ENCODE results near the gene C9. TPM values are rescaled to one million over a fixed set of nuclear protein-coding genes. Genes with fewer than 3 reads are reported as not detected.

Gene C9
- polyA plus RNA-seq, 1 donor from 2014 or later, result not detected

GRCh38 chr5:39390945-39391344, 26.6 kb upstream of the C9 start:
- Mint-ChIP-seq H3K36me3 (no peaks in the 10 kb centered on the region), H3K9me3 (no peaks in the 10 kb centered on the region), H3K4me3 (no peak overlapping the region), H3K27ac (no peak overlapping the region), H3K27me3 (no peaks in the 10 kb centered on the region), H3K4me1 (no peaks in the 10 kb centered on the region)

DNA sequence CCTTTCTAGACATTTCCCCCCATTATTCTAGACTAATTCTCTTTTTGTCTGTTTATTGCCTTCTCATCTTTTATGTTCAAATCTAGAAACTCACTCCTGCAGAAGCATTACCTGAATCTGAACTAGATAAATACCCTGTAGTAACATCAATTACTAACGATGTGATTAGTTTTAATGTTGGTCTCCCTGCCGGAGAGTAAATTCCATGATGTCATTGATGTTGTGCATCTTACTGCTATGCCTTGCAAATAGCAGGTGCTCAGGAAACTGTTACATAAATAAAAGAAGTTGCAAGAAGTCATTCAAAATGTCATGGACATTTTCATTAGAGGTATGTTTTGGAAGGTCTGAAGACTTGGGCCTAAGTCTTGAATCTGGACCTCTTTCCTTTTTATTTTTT, 23.0 kb upstream of the C9 start:
- peaks cover 5% of the 10 kb centered on the region for H3K27me3 Mint-ChIP-seq

GRCh38 chr5:39384271-39384670, 20.0 kb upstream of the C9 start:
- no peaks in the 10 kb centered on the region for H3K4me1 Mint-ChIP-seq
- peaks cover 7% of the 10 kb centered on the region for H3K27me3 Mint-ChIP-seq
- H3K4me3 Mint-ChIP-seq, result no peak overlapping the region
- no peaks in the 10 kb centered on the region for H3K9me3 Mint-ChIP-seq
- H3K36me3 Mint-ChIP-seq, result no peaks in the 10 kb centered on the region
- no peak overlapping the region for H3K27ac Mint-ChIP-seq

More for the DNA sequence above, 23.0 kb upstream of the C9 start:
- Mint-ChIP-seq H3K36me3 (no peaks in the 10 kb centered on the region), H3K4me3 (no peak overlapping the region), H3K27ac (no peak overlapping the region), H3K4me1 (no peaks in the 10 kb centered on the region), H3K9me3 (no peaks in the 10 kb centered on the region)

GRCh38 chr5:39381376-39381775, 17.1 kb upstream of the C9 start:
- Mint-ChIP-seq H3K9me3 (no peaks in the 10 kb centered on the region), H3K27ac (no peak overlapping the region), H3K4me1 (no peaks in the 10 kb centered on the region), H3K36me3 (no peaks in the 10 kb centered on the region), H3K27me3 (peaks cover 8% of the 10 kb centered on the region), H3K4me3 (no peak overlapping the region)

GRCh38 chr5:39379693-39380092, 15.4 kb upstream of the C9 start:
- Mint-ChIP-seq H3K4me1 (no peaks in the 10 kb centered on the region), H3K27ac (no peak overlapping the region), H3K36me3 (no peaks in the 10 kb centered on the region), H3K9me3 (no peaks in the 10 kb centered on the region), H3K27me3 (peaks cover 16% of the 10 kb centered on the region), H3K4me3 (no peak overlapping the region)

DNA sequence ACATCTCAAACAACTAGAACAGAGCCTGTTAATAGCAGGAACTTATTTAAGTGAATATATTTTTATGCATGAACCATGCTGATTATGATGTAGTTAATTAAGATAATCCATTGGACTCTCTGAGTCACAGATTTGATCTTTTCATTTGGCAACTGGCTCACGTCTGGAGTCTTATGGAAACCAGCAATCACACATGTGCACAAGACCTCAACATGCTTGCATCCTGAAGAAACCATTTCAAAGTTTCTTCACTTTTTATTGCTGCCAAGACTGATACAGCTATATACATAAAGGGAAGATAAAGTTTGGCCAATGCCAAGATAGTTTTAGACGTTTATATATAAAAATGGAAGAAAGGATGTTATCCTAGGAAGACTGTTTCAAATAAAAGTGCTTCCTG, 13.3 kb upstream of the C9 start:
- Mint-ChIP-seq H3K9me3 (no peaks in the 10 kb centered on the region), H3K4me3 (no peak overlapping the region), H3K27ac (no peak overlapping the region), H3K27me3 (peaks cover 13% of the 10 kb centered on the region), H3K36me3 (peaks cover 1% of the 10 kb centered on the region), H3K4me1 (no peaks in the 10 kb centered on the region)

- Mint-ChIP-seq H3K4me3 (no peak overlapping the region), H3K36me3 (peaks cover 1% of the 10 kb centered on the region), H3K4me1 (no peaks in the 10 kb centered on the region), H3K9me3 (no peaks in the 10 kb centered on the region), H3K27me3 (peaks cover 12% of the 10 kb centered on the region), H3K27ac (no peak overlapping the region)
Measured at GRCh38 chr5:39376293-39376714, 12.0 kb upstream of the C9 start.

DNA sequence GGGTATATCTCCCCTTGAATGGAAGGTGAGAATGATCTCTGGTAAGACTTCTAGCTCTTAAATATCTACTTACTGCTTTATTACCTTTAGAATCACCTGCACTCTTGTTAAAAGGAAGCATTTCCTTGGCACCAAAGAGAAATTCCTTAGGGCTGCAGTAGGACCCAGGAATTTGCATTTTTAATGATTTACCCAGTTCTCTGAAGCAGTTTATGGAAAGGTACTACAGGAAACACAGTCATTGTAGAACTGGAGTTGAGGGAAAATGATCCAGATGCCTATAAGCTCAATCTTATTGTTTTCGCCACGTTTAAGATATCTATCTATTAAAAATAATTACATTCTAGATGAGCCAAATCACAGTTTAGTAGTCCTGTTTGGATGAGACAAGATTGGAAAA, 9.5 kb upstream of the C9 start:
- Mint-ChIP-seq H3K27me3 (peaks cover 11% of the 10 kb centered on the region), H3K4me3 (no peak overlapping the region), H3K27ac (no peak overlapping the region), H3K9me3 (no peaks in the 10 kb centered on the region), H3K36me3 (peaks cover 1% of the 10 kb centered on the region), H3K4me1 (no peaks in the 10 kb centered on the region)

- Mint-ChIP-seq H3K4me3 (no peak overlapping the region), H3K27ac (no peak overlapping the region), H3K27me3 (peaks cover 11% of the 10 kb centered on the region), H3K36me3 (peaks cover 1% of the 10 kb centered on the region), H3K4me1 (no peaks in the 10 kb centered on the region), H3K9me3 (no peaks in the 10 kb centered on the region)
Measured at GRCh38 chr5:39371367-39371635, 7.0 kb upstream of the C9 start.

- H3K4me3 Mint-ChIP-seq, result no peak overlapping the region
- no peak overlapping the region for H3K27ac Mint-ChIP-seq
- H3K4me1 Mint-ChIP-seq, result no peaks in the 10 kb centered on the region
- H3K27me3 Mint-ChIP-seq, result peaks cover 8% of the 10 kb centered on the region
- no peaks in the 10 kb centered on the region for H3K9me3 Mint-ChIP-seq
- H3K36me3 Mint-ChIP-seq, result peaks cover 1% of the 10 kb centered on the region
Measured at GRCh38 chr5:39370555-39371366, 6.5 kb upstream of the C9 start.

GRCh38 chr5:39369123-39369815, 5.0 kb upstream of the C9 start:
- Mint-ChIP-seq H3K9me3 (no peaks in the 10 kb centered on the region), H3K4me3 (no peak overlapping the region), H3K27ac (no peak overlapping the region), H3K27me3 (peaks cover 3% of the 10 kb centered on the region), H3K36me3 (no peaks in the 10 kb centered on the region), H3K4me1 (no peaks in the 10 kb centered on the region)

DNA sequence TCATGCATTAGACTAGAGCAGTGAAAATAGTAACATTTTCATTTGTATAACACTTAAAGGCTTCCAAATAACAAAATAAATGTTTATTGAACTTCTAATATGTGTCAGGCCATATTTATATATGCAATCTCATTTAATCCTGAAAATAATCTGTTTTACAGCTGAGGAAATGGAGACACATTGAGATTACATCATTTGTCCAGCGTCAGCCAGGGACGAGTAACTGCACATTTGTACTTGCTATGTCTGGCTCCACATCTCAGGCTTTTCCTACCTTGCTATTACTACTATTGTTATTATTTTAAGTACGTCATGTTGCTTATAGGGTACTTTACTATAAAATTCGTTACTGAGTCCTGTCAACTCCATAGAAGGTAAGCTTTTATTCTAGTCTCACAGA, 3.8 kb upstream of the C9 start:
- H3K27me3 Mint-ChIP-seq, result peaks cover 3% of the 10 kb centered on the region
- peaks cover 0 to 2% (median 0%) of the 10 kb centered on the region in 3 donors for H3K9me3 Mint-ChIP-seq
- no peaks in the 10 kb centered on the region for H3K36me3 Mint-ChIP-seq
- H3K27ac Mint-ChIP-seq, result no peak overlapping the region
- no peaks in the 10 kb centered on the region for H3K4me1 Mint-ChIP-seq
- H3K4me3 Mint-ChIP-seq, result no peak overlapping the region

DNA sequence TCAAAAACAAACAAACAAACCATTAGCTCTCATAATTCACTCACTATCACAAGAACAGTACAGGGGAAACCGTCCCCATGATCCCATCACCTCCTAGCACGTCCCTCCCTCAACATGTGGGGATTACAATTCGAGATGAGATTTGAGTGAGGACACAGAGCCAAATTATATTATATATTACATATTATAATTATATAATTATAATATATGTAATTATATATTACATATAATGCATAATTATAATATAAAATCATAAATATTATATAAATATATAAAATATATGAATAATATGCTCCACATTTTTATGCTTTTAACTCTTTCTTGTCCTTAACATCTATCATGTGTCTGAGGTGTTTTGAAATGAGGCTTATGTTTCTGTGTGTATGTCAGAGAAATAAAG, 3.4 kb upstream of the C9 start:
- no peaks in the 10 kb centered on the region for H3K4me1 Mint-ChIP-seq
- peaks cover 0 to 2% (median 0%) of the 10 kb centered on the region in 3 donors for H3K9me3 Mint-ChIP-seq
- H3K27ac Mint-ChIP-seq, result no peak overlapping the region
- no peaks in the 10 kb centered on the region for H3K36me3 Mint-ChIP-seq
- peaks cover 3% of the 10 kb centered on the region for H3K27me3 Mint-ChIP-seq
- H3K4me3 Mint-ChIP-seq, result no peak overlapping the region

DNA sequence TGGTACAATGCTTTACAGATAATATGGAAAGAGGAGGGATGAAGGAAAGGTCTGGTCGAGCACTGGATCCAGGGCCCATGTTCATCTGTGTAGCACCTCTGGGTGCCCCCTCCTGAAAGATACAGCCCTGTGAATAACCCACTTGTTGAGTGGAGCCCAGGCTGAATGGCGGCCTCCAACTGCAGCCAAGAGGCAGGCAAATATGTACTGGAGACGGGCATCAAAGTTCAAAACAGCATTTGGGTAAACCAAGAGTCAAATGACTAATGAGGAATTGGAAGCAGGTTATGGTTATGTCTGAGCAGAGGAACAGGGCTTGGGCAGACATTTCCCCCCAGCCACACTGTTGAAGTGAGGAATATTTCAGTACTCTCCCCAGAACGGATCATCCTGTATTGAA, 1.1 kb downstream of the C9 start:
- no peak overlapping the region for H3K4me3 Mint-ChIP-seq
- H3K27me3 Mint-ChIP-seq, result peaks cover 3% of the 10 kb centered on the region
- peaks cover 0 to 2% (median 0%) of the 10 kb centered on the region in 3 donors for H3K9me3 Mint-ChIP-seq

GRCh38 chr5:39362646-39363045, 1.6 kb downstream of the C9 start:
- H3K27me3 Mint-ChIP-seq, result peaks cover 3% of the 10 kb centered on the region
- H3K9me3 Mint-ChIP-seq, result peaks cover 0 to 2% (median 0%) of the 10 kb centered on the region in 3 donors
- peaks cover 2% of the 10 kb centered on the region for H3K36me3 Mint-ChIP-seq
- H3K4me3 Mint-ChIP-seq, result no peak overlapping the region
- H3K27ac Mint-ChIP-seq, result no peak overlapping the region
- peaks cover 0 to 5% (median 2%) of the 10 kb centered on the region in 3 donors for H3K4me1 Mint-ChIP-seq

More for the DNA sequence above, 1.1 kb downstream of the C9 start:
- H3K27ac Mint-ChIP-seq, result no peak overlapping the region
- H3K36me3 Mint-ChIP-seq, result peaks cover 2% of the 10 kb centered on the region
- H3K4me1 Mint-ChIP-seq, result peaks cover 0 to 5% (median 2%) of the 10 kb centered on the region in 3 donors

DNA sequence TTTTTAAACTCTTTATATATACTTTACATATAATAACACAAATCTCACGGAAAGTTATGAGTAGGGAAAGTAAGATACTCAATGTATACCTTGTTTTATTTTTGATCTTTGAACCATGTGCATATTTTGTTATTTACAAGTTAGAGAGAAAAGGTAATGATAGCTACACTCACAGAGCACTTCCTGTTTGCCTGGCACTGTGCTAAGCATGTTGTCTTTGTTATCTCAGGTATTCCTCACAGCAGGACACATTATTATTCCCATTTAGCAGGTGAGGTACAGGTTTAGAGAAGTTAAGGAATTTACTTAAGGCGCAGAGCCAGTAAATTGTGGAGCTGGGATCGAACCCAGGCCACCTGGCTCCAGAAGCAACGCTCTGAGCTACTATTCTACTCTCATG, 3.0 kb downstream of the C9 start:
- H3K4me3 Mint-ChIP-seq, result no peak overlapping the region
- peaks cover 0 to 5% (median 2%) of the 10 kb centered on the region in 3 donors for H3K4me1 Mint-ChIP-seq
- peaks cover 0 to 2% (median 0%) of the 10 kb centered on the region in 3 donors for H3K9me3 Mint-ChIP-seq
- H3K27me3 Mint-ChIP-seq, result peaks cover 2% of the 10 kb centered on the region
- peaks cover 2% of the 10 kb centered on the region for H3K36me3 Mint-ChIP-seq
- H3K27ac Mint-ChIP-seq, result no peak overlapping the region

Data from IgD-negative memory B cell (primary cell).